ENCODE results near the gene FOXG1. TPM values are rescaled to one million over a fixed set of nuclear protein-coding genes. Genes with fewer than 3 reads are reported as not detected.

Gene FOXG1
- total and polyA plus RNA-seq, 9 of the 15 experiments (the other 6 are each of a cell fraction or from before 2014, with no cell fraction given), result 0.56 to 3.7 (median 0.85) TPM

DNA sequence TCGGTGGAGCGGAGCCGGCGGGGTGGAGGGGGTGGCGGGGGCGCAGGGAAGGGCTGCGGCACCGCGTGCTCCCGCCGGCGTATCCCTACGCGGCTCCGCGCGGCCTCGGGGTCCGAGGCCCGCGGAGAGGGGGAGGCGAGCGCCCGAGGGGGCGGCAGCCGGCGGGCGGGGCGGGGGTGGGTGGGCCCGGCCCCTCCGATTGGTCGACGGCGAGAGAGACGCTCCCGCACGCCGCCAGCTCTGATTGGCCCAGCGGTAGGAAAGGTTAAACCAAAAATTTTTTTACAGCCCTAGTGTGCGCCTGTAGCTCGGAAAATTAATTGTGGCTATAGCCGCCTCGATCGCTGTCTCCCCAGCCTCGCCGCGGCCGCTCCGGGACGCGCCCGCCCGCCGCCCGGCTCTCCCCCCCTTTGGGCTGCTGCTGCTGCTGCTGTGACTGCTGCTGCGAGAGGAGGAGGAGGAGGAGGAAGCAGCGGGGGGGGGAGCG, at the start of gene FOXG1 (continued):
- TF ChIP-seq, protein P1, sequence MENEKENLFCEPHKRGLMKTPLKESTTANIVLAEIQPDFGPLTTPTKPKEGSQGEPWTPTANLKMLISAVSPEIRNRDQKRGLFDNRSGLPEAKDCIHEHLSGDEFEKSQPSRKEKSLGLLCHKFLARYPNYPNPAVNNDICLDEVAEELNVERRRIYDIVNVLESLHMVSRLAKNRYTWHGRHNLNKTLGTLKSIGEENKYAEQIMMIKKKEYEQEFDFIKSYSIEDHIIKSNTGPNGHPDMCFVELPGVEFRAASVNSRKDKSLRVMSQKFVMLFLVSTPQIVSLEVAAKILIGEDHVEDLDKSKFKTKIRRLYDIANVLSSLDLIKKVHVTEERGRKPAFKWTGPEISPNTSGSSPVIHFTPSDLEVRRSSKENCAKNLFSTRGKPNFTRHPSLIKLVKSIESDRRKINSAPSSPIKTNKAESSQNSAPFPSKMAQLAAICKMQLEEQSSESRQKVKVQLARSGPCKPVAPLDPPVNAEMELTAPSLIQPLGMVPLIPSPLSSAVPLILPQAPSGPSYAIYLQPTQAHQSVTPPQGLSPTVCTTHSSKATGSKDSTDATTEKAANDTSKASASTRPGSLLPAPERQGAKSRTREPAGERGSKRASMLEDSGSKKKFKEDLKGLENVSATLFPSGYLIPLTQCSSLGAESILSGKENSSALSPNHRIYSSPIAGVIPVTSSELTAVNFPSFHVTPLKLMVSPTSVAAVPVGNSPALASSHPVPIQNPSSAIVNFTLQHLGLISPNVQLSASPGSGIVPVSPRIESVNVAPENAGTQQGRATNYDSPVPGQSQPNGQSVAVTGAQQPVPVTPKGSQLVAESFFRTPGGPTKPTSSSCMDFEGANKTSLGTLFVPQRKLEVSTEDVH (IDR thresholded peaks at IDR 0.05; ENCODE audit: low read depth, partially characterized antibody), result no peak
- TF ChIP-seq, protein P2, sequence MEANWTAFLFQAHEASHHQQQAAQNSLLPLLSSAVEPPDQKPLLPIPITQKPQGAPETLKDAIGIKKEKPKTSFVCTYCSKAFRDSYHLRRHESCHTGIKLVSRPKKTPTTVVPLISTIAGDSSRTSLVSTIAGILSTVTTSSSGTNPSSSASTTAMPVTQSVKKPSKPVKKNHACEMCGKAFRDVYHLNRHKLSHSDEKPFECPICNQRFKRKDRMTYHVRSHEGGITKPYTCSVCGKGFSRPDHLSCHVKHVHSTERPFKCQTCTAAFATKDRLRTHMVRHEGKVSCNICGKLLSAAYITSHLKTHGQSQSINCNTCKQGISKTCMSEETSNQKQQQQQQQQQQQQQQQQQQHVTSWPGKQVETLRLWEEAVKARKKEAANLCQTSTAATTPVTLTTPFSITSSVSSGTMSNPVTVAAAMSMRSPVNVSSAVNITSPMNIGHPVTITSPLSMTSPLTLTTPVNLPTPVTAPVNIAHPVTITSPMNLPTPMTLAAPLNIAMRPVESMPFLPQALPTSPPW (CRISPR knock-in tag; IDR thresholded peaks at IDR 0.05), result peak; percentile 93
- TF ChIP-seq SRF (CRISPR knock-in tag; IDR thresholded peaks at IDR 0.05), result no peak
- TF ChIP-seq MAFK (IDR thresholded peaks at IDR 0.05; ENCODE audit: low read length), result no peak
- TF ChIP-seq PCBP2 (IDR thresholded peaks at IDR 0.05; ENCODE audit: low read depth, low read length, poor library complexity, severe bottlenecking), result no peak
- TF ChIP-seq ZNF707 (CRISPR knock-in tag; conservative IDR thresholded peaks at IDR 0.05), result no peak
- no peak for TF ChIP-seq BACH1 (tag; IDR thresholded peaks at IDR 0.05)
- TF ChIP-seq TBP (optimal IDR thresholded peaks at IDR 0.05; ENCODE audit: low read depth, low read length), result peak; percentile 55
- TF ChIP-seq KLF10 (CRISPR knock-in tag; IDR thresholded peaks at IDR 0.05), result no peak
- no peak for TF ChIP-seq DACH1 (IDR thresholded peaks at IDR 0.05; ENCODE audit: partially characterized antibody)
- no peak for TF ChIP-seq TEAD4 (IDR thresholded peaks at IDR 0.05; ENCODE audit: low read length)
- no peak for TF ChIP-seq TEAD4 (CRISPR knock-in tag; IDR thresholded peaks at IDR 0.05; ENCODE audit: borderline replicate concordance)
- TF ChIP-seq YY1 (IDR thresholded peaks at IDR 0.05; ENCODE audit: borderline replicate concordance in 1 of 3, control insufficient read depth in 1 of 3, extremely low read depth in 1 of 3, insufficient read depth in 3 of 3, insufficient read length in 1 of 3, insufficient replicate concordance in 2 of 3, low read depth in 1 of 3, low read length in 2 of 3), result no peak
- TF ChIP-seq TEAD1 (CRISPR knock-in tag; IDR thresholded peaks at IDR 0.05), result no peak
- no peak for TF ChIP-seq SREBF2 (CRISPR knock-in tag; IDR thresholded peaks at IDR 0.05)
- 0 out of 2 replicates have a peak, but pooled peaks have one; percentile 4 for TF ChIP-seq EP400 (IDR thresholded peaks at IDR 0.05)
- TF ChIP-seq DMBX1 (CRISPR knock-in tag; IDR thresholded peaks at IDR 0.05; ENCODE audit: borderline replicate concordance), result no peak
- TF ChIP-seq SRSF9 (IDR thresholded peaks at IDR 0.05; ENCODE audit: borderline replicate concordance, low read depth, low read length), result no peak
- TF ChIP-seq, protein P3, sequence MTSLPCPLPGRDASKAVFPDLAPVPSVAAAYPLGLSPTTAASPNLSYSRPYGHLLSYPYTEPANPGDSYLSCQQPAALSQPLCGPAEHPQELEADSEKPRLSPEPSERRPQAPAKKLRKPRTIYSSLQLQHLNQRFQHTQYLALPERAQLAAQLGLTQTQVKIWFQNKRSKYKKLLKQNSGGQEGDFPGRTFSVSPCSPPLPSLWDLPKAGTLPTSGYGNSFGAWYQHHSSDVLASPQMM (CRISPR knock-in tag; IDR thresholded peaks at IDR 0.05), result no peak
- no peak for TF ChIP-seq SMAD1 (IDR thresholded peaks at IDR 0.05; ENCODE audit: low read depth, low read length, partially characterized antibody)
- TF ChIP-seq PURB (CRISPR knock-in tag; IDR thresholded peaks at IDR 0.05; ENCODE audit: low read depth), result no peak
- peak; percentile 43 for TF ChIP-seq CCNT2 (IDR thresholded peaks at IDR 0.05; ENCODE audit: borderline replicate concordance, extremely low read depth, insufficient read length, low read depth, low read length)
- no peak for TF ChIP-seq SP2 (IDR thresholded peaks at IDR 0.05; ENCODE audit: extremely low read depth, low read depth, low read length, poor library complexity, severe bottlenecking)
